Stomach smooth muscle (tissue), 2 donors: ENCODE measurements around the gene SET.
A peak's percentile ranks its signal among the peaks of the same experiment; 100 is the strongest.
"Not testable (repeated sequence)": the region's sequence is repeated elsewhere in the genome, so short reads cannot be mapped to it uniquely, and the experiment has no call there.

Experiments used
- H3K27ac ChIP-seq: one replicate; pipeline ENCODE4 v1.7.0; 2013; ENCODE audit warnings: mild to moderate bottlenecking, low read length, inconsistent platforms
- H3K27me3 ChIP-seq, 2 donors: one replicate each; pipeline ENCODE4 v1.7.0; 2013; ENCODE audit warnings: low read length in 2 of 2; ENCODE audit not compliant: insufficient read depth in 2 of 2, control insufficient read depth in 1 of 2
- H3K36me3 ChIP-seq, 2 donors: one replicate each; pipeline ENCODE4 v1.7.0; 2013; ENCODE audit warnings: low read length in 2 of 2; ENCODE audit not compliant: control insufficient read depth in 2 of 2, insufficient read depth in 2 of 2
- H3K4me1 ChIP-seq: one replicate; pipeline ENCODE4 v1.7.0; 2013; ENCODE audit warnings: low read length; ENCODE audit not compliant: control insufficient read depth, insufficient read depth
- H3K4me3 ChIP-seq, 2 donors: one replicate each; pipeline ENCODE4 v1.7.0; 2013; ENCODE audit warnings: low read length in 2 of 2
- H3K9ac ChIP-seq, 2 donors: one replicate each; pipeline ENCODE4 v1.7.0; 2013; ENCODE audit warnings: low read length in 2 of 2, mild to moderate bottlenecking in 1 of 2
- H3K9me3 ChIP-seq, 2 donors: one replicate each; pipeline ENCODE4 v1.7.0; 2013; ENCODE audit warnings: low read length in 2 of 2; ENCODE audit not compliant: control insufficient read depth in 2 of 2
- donor health status: healthy.
- donor health status: Pancreatic carcinoma.

The SET gene

GRCh38 chr9:128657344-128657704 is 31.7 kb upstream of the SET start:
- Histone ChIP-seq H3K9ac (peak overlapping the region; percentile 76 to 98), H3K36me3 (no peaks in the 10 kb centered on the region), H3K27me3 (no peaks in the 10 kb centered on the region), H3K9me3 (no peaks in the 10 kb centered on the region), H3K4me3 (peak overlapping the region in 1 of 2 donors; percentile 85), H3K27ac (peak overlapping the region; percentile 99), H3K4me1 (no peaks in the 10 kb centered on the region)

GRCh38 chr9:128657796-128658195 is 31.2 kb upstream of the SET start:
- Histone ChIP-seq H3K9me3 (no peaks in the 10 kb centered on the region), H3K4me3 (no peak overlapping the region), H3K36me3 (no peaks in the 10 kb centered on the region), H3K4me1 (no peaks in the 10 kb centered on the region), H3K9ac (no peak overlapping the region), H3K27me3 (no peaks in the 10 kb centered on the region), H3K27ac (no peak overlapping the region)

- H3K9me3 ChIP-seq, H3K9ac ChIP-seq, H3K4me3 ChIP-seq, H3K27me3 ChIP-seq, H3K27ac ChIP-seq, H3K36me3 ChIP-seq, H3K4me1 ChIP-seq: not testable (repeated sequence)
These were observed 22.5 kb upstream of the SET start for GRCh38 chr9:128666481-128666941.

GRCh38 chr9:128669786-128670185 is 19.2 kb upstream of the SET start:
- H3K4me1 ChIP-seq = no peaks in the 10 kb centered on the region
- H3K27ac ChIP-seq = no peak overlapping the region

DNA sequence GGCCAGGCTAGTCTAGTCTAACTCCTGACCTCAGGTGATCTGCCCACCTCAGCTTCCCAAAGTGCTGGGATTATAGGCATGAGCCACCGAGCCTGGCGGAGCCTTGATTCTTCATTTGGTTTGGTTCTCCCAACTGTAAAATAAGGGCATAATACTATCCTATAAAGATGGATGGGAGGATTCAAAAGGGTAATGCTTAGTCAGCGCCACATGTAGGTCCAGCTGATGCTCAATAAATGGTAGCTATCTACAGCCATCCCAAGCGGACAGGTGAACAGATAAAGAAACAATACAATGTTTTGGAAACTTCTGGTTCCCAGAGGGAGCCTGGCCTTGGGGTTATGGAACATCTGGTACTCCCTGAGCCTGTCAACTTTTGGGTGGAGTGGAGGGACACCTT is 13.6 kb upstream of the SET start:
- Histone ChIP-seq H3K27ac (no peak overlapping the region), H3K4me3 (no peak overlapping the region), H3K36me3 (no peaks in the 10 kb centered on the region)

More at GRCh38 chr9:128669786-128670185, 19.2 kb upstream of the SET start:
- Histone ChIP-seq H3K9me3 (no peaks in the 10 kb centered on the region), H3K36me3 (no peaks in the 10 kb centered on the region), H3K4me3 (no peak overlapping the region), H3K27me3 (no peaks in the 10 kb centered on the region), H3K9ac (no peak overlapping the region)

GRCh38 chr9:128677794-128678193 is 11.2 kb upstream of the SET start:
- Histone ChIP-seq H3K4me1 (no peaks in the 10 kb centered on the region), H3K4me3 (no peak overlapping the region), H3K36me3 (no peaks in the 10 kb centered on the region), H3K27ac (no peak overlapping the region), H3K9ac (no peak overlapping the region), H3K9me3 (no peaks in the 10 kb centered on the region), H3K27me3 (no peaks in the 10 kb centered on the region)

More for the DNA sequence above, 13.6 kb upstream of the SET start:
- Histone ChIP-seq H3K4me1 (no peaks in the 10 kb centered on the region), H3K9me3 (no peaks in the 10 kb centered on the region), H3K27me3 (no peaks in the 10 kb centered on the region), H3K9ac (no peak overlapping the region)

DNA sequence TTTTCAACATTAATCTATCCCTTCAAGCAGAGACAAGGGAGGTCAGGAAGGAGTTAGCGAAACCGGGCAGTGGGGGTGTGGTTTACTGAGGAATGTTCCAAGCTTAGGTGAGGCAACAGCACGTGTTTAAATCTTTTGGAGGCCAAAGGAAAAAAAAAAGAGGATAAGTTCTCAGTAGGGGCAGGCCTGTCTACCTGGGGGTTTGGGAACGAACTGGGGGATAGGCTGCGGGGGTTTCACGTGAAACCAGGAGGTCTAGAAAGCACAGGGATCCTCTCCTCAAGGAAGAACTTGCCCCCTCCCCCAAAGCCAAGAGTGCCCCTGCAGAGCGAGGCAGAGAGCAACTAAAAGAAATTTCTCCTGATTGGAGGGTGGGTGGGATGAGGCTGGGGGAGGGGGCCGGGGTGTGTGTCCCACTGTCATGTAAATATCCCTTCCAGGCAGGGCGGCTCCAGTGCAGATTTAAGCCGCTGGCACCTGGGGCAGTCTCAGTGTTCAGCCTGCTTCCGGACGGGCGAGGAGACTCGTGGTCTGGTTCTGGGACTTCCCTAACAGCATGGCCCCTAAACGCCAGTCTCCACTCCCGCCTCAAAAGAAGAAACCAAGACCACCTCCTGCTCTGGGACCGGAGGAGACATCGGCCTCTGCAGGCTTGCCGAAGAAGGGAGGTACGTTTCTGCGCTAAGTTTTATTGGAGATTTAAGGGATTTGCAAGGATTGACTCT is 5.5 kb upstream of the SET start:
- Histone ChIP-seq H3K4me1 (peaks cover 11% of the 10 kb centered on the region), H3K27me3 (peaks cover 5 to 22% of the 10 kb centered on the region in 2 donors), H3K9ac (peak overlapping the region; percentile 62 to 68), H3K9me3 (no peaks in the 10 kb centered on the region), H3K4me3 (peak overlapping the region; percentile 44 to 67), H3K36me3 (no peaks in the 10 kb centered on the region), H3K27ac (no peak overlapping the region)

GRCh38 chr9:128684065-128684324 is 5.0 kb upstream of the SET start:
- peaks cover 11% of the 10 kb centered on the region for H3K4me1 ChIP-seq
- H3K36me3 ChIP-seq = no peaks in the 10 kb centered on the region
- H3K4me3 ChIP-seq = peak overlapping the region; percentile 44 to 67
- no peak overlapping the region for H3K27ac ChIP-seq
- peak overlapping the region; percentile 62 to 68 for H3K9ac ChIP-seq
- H3K27me3 ChIP-seq = peaks cover 5 to 22% of the 10 kb centered on the region in 2 donors
- no peaks in the 10 kb centered on the region for H3K9me3 ChIP-seq

DNA sequence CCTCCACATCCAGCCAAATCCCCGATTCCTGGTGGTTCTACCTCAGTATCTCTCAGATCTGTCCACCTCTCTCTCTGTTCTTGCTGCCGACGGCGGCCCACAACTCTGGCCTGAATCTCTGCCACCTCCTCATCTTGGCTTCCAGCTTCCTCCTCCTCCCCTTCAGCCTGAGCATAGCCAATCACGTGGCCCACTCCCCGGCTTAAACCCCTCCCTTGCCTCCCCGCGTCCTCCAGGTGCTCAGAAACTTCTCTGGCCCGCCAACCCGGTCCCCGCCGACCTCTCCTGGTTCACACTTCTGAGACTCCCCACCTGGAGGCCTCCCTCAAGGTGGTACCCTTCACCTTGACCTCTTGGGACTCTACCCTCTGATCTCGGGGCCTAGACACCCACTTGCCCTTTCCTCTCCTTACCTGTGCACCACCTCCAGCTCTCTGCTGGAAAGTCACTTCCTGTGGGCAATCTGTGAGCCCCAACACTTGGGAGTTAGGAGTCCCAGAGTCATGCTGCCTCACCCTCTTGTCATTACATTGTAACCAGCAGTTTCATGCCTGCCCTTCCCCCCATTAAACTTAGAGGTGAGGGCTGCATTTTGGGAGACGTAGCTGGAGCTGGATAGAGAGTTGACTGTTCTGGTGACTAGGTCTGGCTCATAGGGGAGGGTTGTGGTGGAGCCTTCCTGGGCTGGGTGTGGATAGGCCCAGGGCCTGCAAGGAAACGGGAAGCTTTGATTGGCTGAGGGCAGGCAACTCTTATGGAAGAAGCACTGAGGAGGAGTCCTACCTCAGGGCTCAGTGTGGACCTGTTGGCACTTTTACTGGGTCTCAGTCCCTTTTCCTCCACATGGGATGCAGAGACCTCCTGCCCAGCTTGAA is 4.5 kb upstream of the SET start:
- H3K9ac ChIP-seq = peak overlapping the region; percentile 62 to 68
- no peak overlapping the region for H3K27ac ChIP-seq
- H3K36me3 ChIP-seq = no peaks in the 10 kb centered on the region
- peak overlapping the region; percentile 44 to 67 for H3K4me3 ChIP-seq
- H3K9me3 ChIP-seq = no peaks in the 10 kb centered on the region
- peaks cover 5 to 22% of the 10 kb centered on the region in 2 donors for H3K27me3 ChIP-seq
- H3K4me1 ChIP-seq = peaks cover 11% of the 10 kb centered on the region

GRCh38 chr9:128685636-128686489 is 3.2 kb upstream of the SET start:
- Histone ChIP-seq H3K27ac (no peak overlapping the region), H3K9me3 (no peaks in the 10 kb centered on the region), H3K36me3 (no peaks in the 10 kb centered on the region), H3K9ac (no peak overlapping the region), H3K4me1 (peaks cover 17% of the 10 kb centered on the region), H3K4me3 (no peak overlapping the region), H3K27me3 (peaks cover 5 to 22% of the 10 kb centered on the region in 2 donors)
